Tibial nerve (tissue), 4 donors: ENCODE measurements around the gene ZBED1. TPM values are rescaled to one million over a fixed set of nuclear protein-coding genes. Genes with fewer than 3 reads are reported as not detected.
"Not testable (repeated sequence)": the region's sequence is repeated elsewhere in the genome, so short reads cannot be mapped to it uniquely, and the experiment has no call there.

ENCODE experiments used
- DNase-seq, 2 donors: peaks; one replicate each; pipeline ENCODE4 v3.0.0-alpha.2; 2019; ENCODE audit warnings: low spot score in 2 of 2
- H3K27ac ChIP-seq, 4 donors: fragments of 200-600 bp; sonication (generic) in 3 of 4; one replicate each; pipeline ENCODE4 v1.5.1; 2017 to 2019; ENCODE audit warnings: mild to moderate bottlenecking in 1 of 4
- H3K27me3 ChIP-seq, 2 donors: fragments of 200-600 bp; sonication (generic) in 1 of 2; one replicate each; pipeline versions ENCODE4 v1.5.1 to v1.6.0; 2017 to 2019
- H3K36me3 ChIP-seq, 3 donors: fragments of 200-600 bp; sonication (generic); one replicate each; pipeline ENCODE4 v1.5.1; 2018 to 2019
- H3K4me1 ChIP-seq, 4 donors: fragments of 200-600 bp; sonication (generic) in 3 of 4; one replicate each; pipeline ENCODE4 v1.5.1; 2017 to 2019
- H3K4me3 ChIP-seq, 4 donors: fragments of 200-600 bp; sonication (generic) in 3 of 4; one replicate each; pipeline ENCODE4 v1.5.1; 2017 to 2019; ENCODE audit warnings: mild to moderate bottlenecking in 1 of 4, moderate library complexity in 1 of 4
- H3K9me3 ChIP-seq, 4 donors: fragments of 200-600 bp; sonication (generic) in 3 of 4; one replicate each; pipeline ENCODE4 v1.5.1; 2017 to 2019
- CTCF ChIP-seq, 5 experiments: fragments of 200-600 bp in 3 of 5; fragments of 450-650 bp in 2 of 5; sonication (generic) in 3 of 5; IDR thresholded peaks; one replicate each; pipeline ENCODE4 v1.5.1; 2016 to 2019; ENCODE audit warnings: antibody characterized with exemption in 5 of 5, mild to moderate bottlenecking in 3 of 5, moderate library complexity in 2 of 5
- EP300 ChIP-seq, 2 donors: sonication (generic); formaldehyde crosslinking; IDR thresholded peaks; one replicate each; pipeline ENCODE4 v1.6.1; 2017; ENCODE audit warnings: antibody characterized with exemption in 2 of 2, mild to moderate bottlenecking in 1 of 2
- POLR2A ChIP-seq, 2 donors: fragments of 450-650 bp; IDR thresholded peaks; one replicate each; pipeline ENCODE4 v1.6.1; 2017; ENCODE audit warnings: antibody characterized with exemption in 2 of 2, mild to moderate bottlenecking in 2 of 2, moderate library complexity in 2 of 2
- WGBS, 2 donors: methylation state at CpG; one replicate each; pipeline ENCODE4 v1.1.5; 2018; 5-methylcytosine and 5-hydroxymethylcytosine counted together
- total RNA-seq, 4 donors: library from RNA; depleted of rRNA; stranded (reverse); fragments of >200 nt; gene quantifications; one replicate each; pipeline ENCODE4 v1.1.0, GENCODE V29; 2016

Gene ZBED1
- total RNA-seq, 4 donors from 2014 or later = 35.6 to 68.2 (median 48.2) TPM

- peaks cover 0 to 23% (median 0%) of the 10 kb centered on the region in 4 donors for H3K4me1 ChIP-seq
- no peak for DNase-seq
- no peak overlapping the region for H3K4me3 ChIP-seq
- H3K27ac ChIP-seq = peak overlapping the region in 1 of 4 donors; percentile 24
- no peaks in the 10 kb centered on the region for H3K27me3 ChIP-seq
- 61 to 76% methylated on average over 8 of the region's 8 CpGs for WGBS, 2 donors
- no peaks in the 10 kb centered on the region for H3K36me3 ChIP-seq
- TF ChIP-seq POLR2A (IDR thresholded peaks at IDR 0.05) = no peak
- no peak for TF ChIP-seq EP300 (IDR thresholded peaks at IDR 0.05)
- no peak for TF ChIP-seq CTCF (IDR thresholded peaks at IDR 0.05)
- no peaks in the 10 kb centered on the region for H3K9me3 ChIP-seq
Observed at GRCh38 chrX:2461711-2462016, 39.1 kb downstream of the ZBED1 start.

DNA sequence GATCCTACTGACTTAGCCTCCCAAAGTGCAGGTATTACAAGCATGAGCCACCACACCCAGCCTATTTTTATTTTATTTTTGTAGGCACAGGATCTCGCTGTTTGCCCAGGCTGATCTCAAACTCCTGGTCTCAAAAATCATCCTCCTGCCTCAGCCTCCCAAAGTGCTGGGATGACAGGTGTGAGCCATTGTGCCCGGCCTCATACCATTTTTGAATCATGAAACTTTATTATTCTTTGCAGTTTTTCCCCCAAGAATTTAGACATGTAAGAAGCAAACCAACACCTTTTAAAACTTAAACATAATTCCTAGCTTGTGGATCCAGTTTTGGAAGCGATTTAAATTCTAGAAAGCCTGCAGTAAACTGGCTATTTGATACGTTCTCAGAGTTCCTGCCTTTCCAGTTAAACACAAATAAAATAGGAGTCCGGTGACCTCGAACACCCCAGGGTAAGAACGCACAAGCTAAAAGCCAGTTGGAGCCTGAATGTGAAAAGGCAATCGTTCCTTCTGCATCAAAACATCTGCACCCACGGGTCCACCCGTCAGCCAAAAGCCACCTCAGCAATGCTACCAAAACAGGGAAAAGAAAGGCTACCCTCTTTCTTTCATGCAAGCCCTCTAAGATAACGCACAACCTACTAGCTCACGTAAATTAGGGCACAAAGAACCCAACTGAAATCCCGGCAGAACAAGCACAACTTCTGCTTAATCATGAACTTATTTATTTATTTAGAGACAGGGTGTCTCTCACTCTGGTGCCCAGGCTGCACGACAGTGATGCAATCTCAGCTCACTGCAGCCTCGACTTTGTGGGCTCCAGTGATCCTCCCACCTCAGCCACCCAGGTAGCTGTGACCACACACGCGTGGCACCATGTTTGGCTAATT lies 39.7 kb downstream of the ZBED1 start:
- not testable (repeated sequence) for H3K4me3 ChIP-seq, H3K36me3 ChIP-seq, H3K27me3 ChIP-seq, DNase-seq, H3K9me3 ChIP-seq, H3K27ac ChIP-seq
- peaks cover 0 to 23% (median 0%) of the 10 kb centered on the region in 4 donors for H3K4me1 ChIP-seq
- WGBS, 2 donors = 78 to 83% methylated on average over 17 of the region's 17 CpGs

DNA sequence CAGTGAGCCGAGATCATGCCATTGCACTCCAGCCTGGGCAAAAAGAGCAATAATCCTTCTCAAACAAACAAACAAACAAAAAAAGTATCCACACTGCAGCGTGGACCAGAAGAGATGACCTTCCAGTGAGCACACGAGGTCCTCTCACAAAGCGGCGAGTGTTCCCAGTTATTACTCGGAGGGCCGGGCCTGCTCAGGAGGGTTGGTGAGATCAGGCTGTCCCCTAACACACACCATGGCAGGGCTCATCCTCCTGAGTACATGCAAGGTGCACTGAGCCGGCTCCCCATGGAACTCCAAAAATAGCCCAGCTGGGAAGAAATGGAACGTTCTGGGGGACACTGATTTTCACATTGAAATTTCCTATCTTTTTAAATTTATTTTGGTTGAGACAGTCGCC lies 40.7 kb downstream of the ZBED1 start:
- H3K27ac ChIP-seq, H3K4me3 ChIP-seq, H3K36me3 ChIP-seq, DNase-seq, H3K9me3 ChIP-seq, H3K27me3 ChIP-seq: not testable (repeated sequence)
- peaks cover 0 to 23% (median 0%) of the 10 kb centered on the region in 4 donors for H3K4me1 ChIP-seq
- 94 to 98% methylated on average over 10 of the region's 10 CpGs for WGBS, 2 donors

- Histone ChIP-seq H3K36me3 (no peaks in the 10 kb centered on the region), H3K27me3 (no peaks in the 10 kb centered on the region), H3K4me3 (no peak overlapping the region), H3K9me3 (no peaks in the 10 kb centered on the region), H3K4me1 (peaks cover 0 to 21% (median 0%) of the 10 kb centered on the region in 4 donors), H3K27ac (no peak overlapping the region)
- TF ChIP-seq EP300 (IDR thresholded peaks at IDR 0.05) (no peak), POLR2A (IDR thresholded peaks at IDR 0.05) (no peak), CTCF (IDR thresholded peaks at IDR 0.05) (no peak)
- DNase-seq = no peak
- 83 to 97% methylated on average over 6 of the region's 6 CpGs for WGBS, 2 donors
Observed at GRCh38 chrX:2458309-2458708, 42.5 kb downstream of the ZBED1 start.

DNA sequence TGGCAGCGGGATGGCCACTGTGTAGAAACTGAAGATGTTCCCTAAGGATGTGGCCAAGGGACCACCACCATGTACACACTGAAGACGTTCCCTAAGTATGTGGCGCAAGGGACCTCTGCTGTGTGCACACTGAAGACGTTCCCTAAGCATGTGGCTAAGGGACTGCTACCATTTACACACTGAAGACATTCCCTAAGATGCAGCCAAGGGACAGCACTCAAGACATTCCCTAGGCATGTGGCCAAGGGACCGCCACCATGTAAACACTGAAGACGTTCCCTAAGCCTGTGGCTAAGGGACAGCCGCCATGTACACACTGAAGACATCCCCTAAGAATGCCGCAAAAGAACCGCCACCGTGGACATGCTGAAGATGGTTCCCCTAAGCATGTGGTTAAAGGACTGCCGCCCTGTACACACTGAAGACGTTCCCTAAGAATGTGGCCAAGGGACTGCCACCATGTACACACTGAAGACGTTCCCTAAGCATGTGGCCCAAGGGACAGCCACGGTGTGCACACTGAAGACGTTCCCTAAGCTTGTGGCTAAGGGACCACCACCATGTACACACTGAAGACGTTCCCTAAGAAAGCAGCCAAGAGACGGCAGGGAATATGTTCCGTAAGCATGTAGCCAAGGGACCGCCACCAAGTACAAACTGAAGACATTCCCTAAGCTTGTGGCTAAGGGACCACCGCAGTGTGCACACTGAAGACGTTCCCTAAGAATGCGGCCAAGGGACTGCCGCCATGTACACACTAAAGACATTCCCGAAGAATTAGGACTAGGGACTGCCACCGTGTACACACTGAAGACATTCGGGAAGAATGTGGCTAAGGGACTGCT lies 43.3 kb downstream of the ZBED1 start:
- 80 to 84% methylated on average over 20 to 26 of the region's 26 CpGs for WGBS, 2 donors

DNA sequence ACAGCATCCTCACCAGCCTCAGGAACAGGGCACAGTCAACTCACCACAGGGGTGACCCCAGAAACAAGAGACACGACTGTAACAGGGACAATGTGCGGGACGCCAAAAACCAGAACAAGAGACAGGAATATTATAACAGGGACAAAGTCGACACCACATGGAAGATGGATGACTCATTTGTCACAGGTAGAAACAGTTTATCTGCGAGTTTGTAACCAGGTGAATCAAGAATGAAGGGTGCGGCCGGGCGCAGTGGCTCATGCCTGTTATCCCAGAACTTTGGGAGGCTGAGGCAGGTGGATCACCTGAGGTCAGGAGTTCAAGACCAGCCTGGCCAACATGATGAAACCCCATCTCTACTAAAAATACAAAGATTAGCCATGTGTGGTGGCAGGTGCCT lies 44.7 kb downstream of the ZBED1 start:
- H3K4me3 ChIP-seq, H3K27ac ChIP-seq, H3K36me3 ChIP-seq, H3K27me3 ChIP-seq, H3K9me3 ChIP-seq, DNase-seq, H3K4me1 ChIP-seq: not testable (repeated sequence)
- WGBS, 2 donors = 91 to 93% methylated on average over 8 of the region's 8 CpGs

More for the DNA sequence above, 43.3 kb downstream of the ZBED1 start:
- Histone ChIP-seq H3K27me3 (no peaks in the 10 kb centered on the region), H3K27ac (no peak overlapping the region), H3K9me3 (no peaks in the 10 kb centered on the region), H3K4me3 (no peak overlapping the region), H3K4me1 (peaks cover 0 to 13% (median 0%) of the 10 kb centered on the region in 4 donors), H3K36me3 (no peaks in the 10 kb centered on the region)
- no peak for DNase-seq
- no peak for TF ChIP-seq POLR2A (IDR thresholded peaks at IDR 0.05)
- no peak for TF ChIP-seq EP300 (IDR thresholded peaks at IDR 0.05)
- TF ChIP-seq CTCF (IDR thresholded peaks at IDR 0.05) = no peak

DNA sequence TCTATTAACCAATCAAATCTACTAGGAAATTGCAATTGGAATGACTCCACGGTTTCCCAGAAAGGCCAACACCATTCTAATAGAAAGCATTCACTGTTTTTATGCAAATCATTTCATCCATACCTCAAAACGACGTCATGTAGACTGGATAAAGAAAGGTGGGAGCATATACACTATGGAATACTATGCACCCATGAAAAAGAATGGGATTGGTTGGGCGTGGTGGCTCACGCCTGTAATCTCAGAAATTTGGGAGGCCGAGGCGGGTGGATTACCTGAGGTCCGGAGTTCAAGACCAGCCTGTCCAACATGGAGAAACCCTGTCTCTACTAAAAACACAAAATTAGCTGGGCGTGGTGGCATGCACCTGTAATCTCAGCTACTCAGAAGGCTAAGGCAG lies 46.2 kb downstream of the ZBED1 start:
- not testable (repeated sequence) for H3K4me1 ChIP-seq, H3K27ac ChIP-seq, DNase-seq, H3K9me3 ChIP-seq, H3K36me3 ChIP-seq, H3K4me3 ChIP-seq, H3K27me3 ChIP-seq
- WGBS, 2 donors = 95 to 97% methylated on average over 9 of the region's 9 CpGs
